Upper lobe of left lung (tissue), 4 donors: ENCODE results near the gene PRSS21.

Source experiments
- EP300 ChIP-seq, 4 donors: sonication (generic); formaldehyde crosslinking; IDR thresholded peaks; one replicate each; pipeline ENCODE4 v1.5.1; 2017; ENCODE audit warnings: antibody characterized with exemption in 4 of 4, control low read depth in 2 of 4
- POLR2A ChIP-seq, 4 donors: fragments of 450-650 bp; IDR thresholded peaks; one replicate each; pipeline ENCODE4 v1.5.1; 2016 to 2017; ENCODE audit warnings: antibody characterized with exemption in 4 of 4, mild to moderate bottlenecking in 2 of 4
- POLR2AphosphoS5 ChIP-seq, 2 donors: sonication (generic); formaldehyde crosslinking; IDR thresholded peaks; one replicate each; pipeline ENCODE4 v1.5.1; 2017; ENCODE audit warnings: antibody characterized with exemption in 2 of 2
- TF ChIP-seq, protein P1 (sequence below), 6 experiments: fragments of 450-650 bp in 4 of 6; fragments of 200-600 bp in 2 of 6; sonication (generic) in 2 of 6; IDR thresholded peaks; one replicate each; pipeline ENCODE4 v1.5.1; 2016 to 2019; ENCODE audit warnings: antibody characterized with exemption in 6 of 6

DNA sequence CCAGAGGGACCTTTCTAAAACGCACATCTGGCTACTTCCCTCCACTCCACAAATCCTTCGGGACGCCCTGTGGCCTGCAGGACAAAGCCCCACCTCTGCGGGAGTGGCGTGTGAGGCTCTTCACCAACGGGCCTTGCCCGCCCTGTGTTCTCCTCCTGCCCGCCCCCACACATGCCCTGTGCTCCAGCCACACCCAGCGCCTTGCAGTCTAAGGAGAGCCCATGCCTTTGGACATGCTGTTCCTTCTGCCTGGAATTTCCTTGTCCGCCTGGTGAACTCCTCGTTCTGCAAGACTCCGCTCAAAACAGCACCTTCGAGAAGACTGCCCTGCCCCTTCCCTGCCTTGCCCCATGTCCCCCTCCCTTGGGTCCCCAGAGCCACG lies 47.4 kb upstream of the PRSS21 start:
- peak in 1 of 4 donors; percentile 28 for TF ChIP-seq EP300 (IDR thresholded peaks at IDR 0.05)
- TF ChIP-seq POLR2AphosphoS5 (IDR thresholded peaks at IDR 0.05): peak in 1 of 2 donors; percentile 23
- no peak for TF ChIP-seq POLR2A (IDR thresholded peaks at IDR 0.05)
- TF ChIP-seq, protein P1, sequence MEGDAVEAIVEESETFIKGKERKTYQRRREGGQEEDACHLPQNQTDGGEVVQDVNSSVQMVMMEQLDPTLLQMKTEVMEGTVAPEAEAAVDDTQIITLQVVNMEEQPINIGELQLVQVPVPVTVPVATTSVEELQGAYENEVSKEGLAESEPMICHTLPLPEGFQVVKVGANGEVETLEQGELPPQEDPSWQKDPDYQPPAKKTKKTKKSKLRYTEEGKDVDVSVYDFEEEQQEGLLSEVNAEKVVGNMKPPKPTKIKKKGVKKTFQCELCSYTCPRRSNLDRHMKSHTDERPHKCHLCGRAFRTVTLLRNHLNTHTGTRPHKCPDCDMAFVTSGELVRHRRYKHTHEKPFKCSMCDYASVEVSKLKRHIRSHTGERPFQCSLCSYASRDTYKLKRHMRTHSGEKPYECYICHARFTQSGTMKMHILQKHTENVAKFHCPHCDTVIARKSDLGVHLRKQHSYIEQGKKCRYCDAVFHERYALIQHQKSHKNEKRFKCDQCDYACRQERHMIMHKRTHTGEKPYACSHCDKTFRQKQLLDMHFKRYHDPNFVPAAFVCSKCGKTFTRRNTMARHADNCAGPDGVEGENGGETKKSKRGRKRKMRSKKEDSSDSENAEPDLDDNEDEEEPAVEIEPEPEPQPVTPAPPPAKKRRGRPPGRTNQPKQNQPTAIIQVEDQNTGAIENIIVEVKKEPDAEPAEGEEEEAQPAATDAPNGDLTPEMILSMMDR (IDR thresholded peaks at IDR 0.05): no peak
